HL-60 (cell line): ENCODE measurements around the gene SLC1A1.

ENCODE experiments used
- DNase-seq, 2 experiments: peaks; one replicate each; pipeline ENCODE4 v3.0.0-alpha.2; 2010 to 2020; ENCODE audit warnings: low read depth in 1 of 2, low spot score in 1 of 2
- H3K27ac ChIP-seq: fragments of 250-450 bp; sonication (Bioruptor Pico); replicated peaks from 2 replicates; pipeline ENCODE4 v1.5.1; 2020; ENCODE audit warnings: mild to moderate bottlenecking, moderate library complexity
- H3K27me3 ChIP-seq: fragments of 250-450 bp; sonication (Bioruptor Pico); 2 replicates; pipeline ENCODE4 v1.5.1; 2021; ENCODE audit warnings: mild to moderate bottlenecking, moderate library complexity; ENCODE audit not compliant: insufficient read depth, poor library complexity, severe bottlenecking
- H3K4me3 ChIP-seq: replicated peaks from 2 replicates; pipeline ENCODE4 v1.5.1; 2011; ENCODE audit warnings: mild to moderate bottlenecking, control low read depth, low read length; ENCODE audit not compliant: insufficient read depth
- GABPA ChIP-seq: IDR thresholded peaks from 2 replicates; pipeline ENCODE4 v1.6.1; 2012; ENCODE audit warnings: low read depth
- POLR2AphosphoS5 ChIP-seq: IDR thresholded peaks from 2 replicates; pipeline ENCODE4 v1.6.1; 2012; ENCODE audit warnings: low read depth
- SPI1 ChIP-seq: IDR thresholded peaks from 2 replicates; pipeline ENCODE4 v1.6.1; 2012; ENCODE audit warnings: low read depth, mild to moderate bottlenecking, borderline replicate concordance
- TF ChIP-seq, protein P1 (sequence below): IDR thresholded peaks from 2 replicates; pipeline ENCODE4 v1.6.1; 2012; ENCODE audit warnings: low read depth; ENCODE audit not compliant: insufficient replicate concordance
- TF ChIP-seq, protein P2 (sequence below): IDR thresholded peaks from one replicate; pipeline ENCODE4 v1.5.1; 2011; ENCODE audit warnings: low read length, control low read depth, inconsistent platforms; ENCODE audit not compliant: insufficient read depth

Gene SLC1A1

DNA sequence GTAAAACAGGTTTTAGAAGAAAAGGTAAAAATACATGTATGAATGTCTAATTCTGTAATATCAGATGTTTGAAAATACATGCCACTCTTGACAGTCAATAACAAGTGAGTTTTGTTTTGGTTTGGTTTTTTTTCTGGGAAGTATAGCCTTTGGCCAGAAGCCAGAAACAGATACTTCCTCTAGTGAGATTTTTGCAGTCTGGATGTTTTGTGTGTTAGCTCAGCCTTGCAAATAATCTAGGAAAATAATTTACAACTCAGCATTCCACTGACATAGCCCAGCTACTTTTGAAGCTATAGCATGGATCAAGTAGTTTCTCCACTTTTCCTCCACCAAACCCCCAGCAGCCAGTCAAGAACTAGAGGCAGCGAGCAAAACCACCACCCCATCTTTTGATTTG lies 56.7 kb downstream of the SLC1A1 start:
- no peak for DNase-seq
- TF ChIP-seq, protein P1, sequence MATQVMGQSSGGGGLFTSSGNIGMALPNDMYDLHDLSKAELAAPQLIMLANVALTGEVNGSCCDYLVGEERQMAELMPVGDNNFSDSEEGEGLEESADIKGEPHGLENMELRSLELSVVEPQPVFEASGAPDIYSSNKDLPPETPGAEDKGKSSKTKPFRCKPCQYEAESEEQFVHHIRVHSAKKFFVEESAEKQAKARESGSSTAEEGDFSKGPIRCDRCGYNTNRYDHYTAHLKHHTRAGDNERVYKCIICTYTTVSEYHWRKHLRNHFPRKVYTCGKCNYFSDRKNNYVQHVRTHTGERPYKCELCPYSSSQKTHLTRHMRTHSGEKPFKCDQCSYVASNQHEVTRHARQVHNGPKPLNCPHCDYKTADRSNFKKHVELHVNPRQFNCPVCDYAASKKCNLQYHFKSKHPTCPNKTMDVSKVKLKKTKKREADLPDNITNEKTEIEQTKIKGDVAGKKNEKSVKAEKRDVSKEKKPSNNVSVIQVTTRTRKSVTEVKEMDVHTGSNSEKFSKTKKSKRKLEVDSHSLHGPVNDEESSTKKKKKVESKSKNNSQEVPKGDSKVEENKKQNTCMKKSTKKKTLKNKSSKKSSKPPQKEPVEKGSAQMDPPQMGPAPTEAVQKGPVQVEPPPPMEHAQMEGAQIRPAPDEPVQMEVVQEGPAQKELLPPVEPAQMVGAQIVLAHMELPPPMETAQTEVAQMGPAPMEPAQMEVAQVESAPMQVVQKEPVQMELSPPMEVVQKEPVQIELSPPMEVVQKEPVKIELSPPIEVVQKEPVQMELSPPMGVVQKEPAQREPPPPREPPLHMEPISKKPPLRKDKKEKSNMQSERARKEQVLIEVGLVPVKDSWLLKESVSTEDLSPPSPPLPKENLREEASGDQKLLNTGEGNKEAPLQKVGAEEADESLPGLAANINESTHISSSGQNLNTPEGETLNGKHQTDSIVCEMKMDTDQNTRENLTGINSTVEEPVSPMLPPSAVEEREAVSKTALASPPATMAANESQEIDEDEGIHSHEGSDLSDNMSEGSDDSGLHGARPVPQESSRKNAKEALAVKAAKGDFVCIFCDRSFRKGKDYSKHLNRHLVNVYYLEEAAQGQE, result no peak
- TF ChIP-seq GABPA (no peak), POLR2AphosphoS5 (no peak), SPI1 (no peak)
- TF ChIP-seq, protein P2, sequence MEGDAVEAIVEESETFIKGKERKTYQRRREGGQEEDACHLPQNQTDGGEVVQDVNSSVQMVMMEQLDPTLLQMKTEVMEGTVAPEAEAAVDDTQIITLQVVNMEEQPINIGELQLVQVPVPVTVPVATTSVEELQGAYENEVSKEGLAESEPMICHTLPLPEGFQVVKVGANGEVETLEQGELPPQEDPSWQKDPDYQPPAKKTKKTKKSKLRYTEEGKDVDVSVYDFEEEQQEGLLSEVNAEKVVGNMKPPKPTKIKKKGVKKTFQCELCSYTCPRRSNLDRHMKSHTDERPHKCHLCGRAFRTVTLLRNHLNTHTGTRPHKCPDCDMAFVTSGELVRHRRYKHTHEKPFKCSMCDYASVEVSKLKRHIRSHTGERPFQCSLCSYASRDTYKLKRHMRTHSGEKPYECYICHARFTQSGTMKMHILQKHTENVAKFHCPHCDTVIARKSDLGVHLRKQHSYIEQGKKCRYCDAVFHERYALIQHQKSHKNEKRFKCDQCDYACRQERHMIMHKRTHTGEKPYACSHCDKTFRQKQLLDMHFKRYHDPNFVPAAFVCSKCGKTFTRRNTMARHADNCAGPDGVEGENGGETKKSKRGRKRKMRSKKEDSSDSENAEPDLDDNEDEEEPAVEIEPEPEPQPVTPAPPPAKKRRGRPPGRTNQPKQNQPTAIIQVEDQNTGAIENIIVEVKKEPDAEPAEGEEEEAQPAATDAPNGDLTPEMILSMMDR, result no peak
- no peak overlapping the region for H3K27ac ChIP-seq
- H3K27me3 ChIP-seq, result no peaks in the 10 kb centered on the region
- H3K4me3 ChIP-seq, result no peak overlapping the region

DNA sequence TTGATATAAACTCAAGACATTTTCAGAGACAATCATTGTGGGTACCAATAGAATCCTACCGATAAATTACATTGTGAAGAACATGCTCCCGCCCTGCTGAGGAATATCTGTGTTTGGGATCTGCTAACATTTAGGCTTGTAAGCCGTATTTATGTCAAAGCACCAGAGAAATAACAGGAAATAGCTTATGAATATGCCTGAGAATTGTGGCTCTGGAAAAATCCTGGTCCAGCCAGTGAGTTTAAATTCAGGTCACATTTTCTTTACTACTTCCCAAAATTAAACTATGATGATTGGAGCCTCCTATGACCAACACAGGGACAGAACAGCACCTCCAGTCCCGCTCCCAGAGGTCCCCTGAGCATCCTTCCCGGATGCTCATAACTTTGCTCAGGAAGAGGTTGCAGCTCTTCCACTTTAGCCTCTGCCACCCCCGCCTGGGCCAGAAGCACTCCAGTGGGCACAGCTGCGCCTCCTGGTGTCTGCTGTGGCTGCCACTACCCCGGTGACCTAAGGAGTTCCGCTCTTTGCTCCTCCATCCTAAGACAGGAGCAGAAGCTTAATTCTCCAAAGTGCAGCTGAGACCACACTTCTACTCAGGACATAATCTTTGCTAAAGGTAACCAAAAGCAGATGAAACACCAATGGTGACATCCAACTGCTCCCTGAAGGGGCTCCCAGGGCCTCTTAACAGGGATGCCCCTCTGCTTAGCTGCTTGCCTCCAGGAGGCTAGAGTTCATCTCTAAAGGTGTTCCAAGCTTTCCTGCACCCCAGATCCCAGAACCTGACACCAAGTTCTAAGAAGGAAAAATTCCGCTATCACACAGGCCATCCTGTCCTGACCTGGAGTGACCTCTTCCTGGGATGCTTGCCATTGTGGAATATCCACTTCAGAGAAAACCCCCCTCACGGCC lies 58.8 kb downstream of the SLC1A1 start:
- TF ChIP-seq, protein P1, result no peak
- TF ChIP-seq POLR2AphosphoS5, result no peak
- no peak for TF ChIP-seq SPI1
- TF ChIP-seq GABPA, result no peak
- TF ChIP-seq, protein P2, result no peak
- H3K27me3 ChIP-seq, result peaks cover 5% of the 10 kb centered on the region
- no peak for DNase-seq
- no peak overlapping the region for H3K27ac ChIP-seq
- no peak overlapping the region for H3K4me3 ChIP-seq

DNA sequence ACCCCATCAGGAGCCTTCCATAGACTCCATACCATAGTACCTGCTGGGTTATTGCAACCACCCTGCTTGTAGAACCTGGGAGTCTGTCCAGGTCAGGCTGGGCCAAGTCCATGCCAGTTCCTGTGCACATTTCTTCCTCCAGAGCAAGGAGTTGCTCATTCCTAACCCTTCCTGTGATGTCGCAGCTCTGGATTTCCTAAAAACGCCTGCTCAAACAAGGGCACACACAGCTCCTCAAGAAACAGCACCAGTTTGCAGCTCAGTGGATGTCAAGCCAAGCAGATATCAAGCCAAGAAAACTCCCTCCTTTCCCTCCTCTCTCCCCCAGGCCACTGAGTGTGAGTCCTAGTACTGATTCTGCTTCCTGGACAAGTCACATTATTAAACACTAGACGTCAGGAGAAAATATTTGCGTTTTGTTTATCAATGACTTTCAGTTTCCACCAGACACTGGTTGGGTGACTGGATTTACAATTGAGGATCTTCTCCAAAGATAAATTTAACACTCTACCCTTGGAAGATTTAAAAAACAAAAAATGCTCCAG lies 59.6 kb downstream of the SLC1A1 start:
- H3K4me3 ChIP-seq, result no peak overlapping the region
- H3K27ac ChIP-seq, result no peak overlapping the region
- TF ChIP-seq, protein P2, result no peak
- TF ChIP-seq, protein P1, result no peak
- TF ChIP-seq GABPA (no peak), SPI1 (no peak), POLR2AphosphoS5 (no peak)
- DNase-seq, result no peak
- peaks cover 5% of the 10 kb centered on the region for H3K27me3 ChIP-seq
